ENCODE data around the gene SLC9A7. TPM values are rescaled to one million over a fixed set of nuclear protein-coding genes. Genes with fewer than 3 reads are reported as not detected.

Gene SLC9A7
- total RNA-seq, 1 donor from 2014 or later = 1.4 TPM

DNA sequence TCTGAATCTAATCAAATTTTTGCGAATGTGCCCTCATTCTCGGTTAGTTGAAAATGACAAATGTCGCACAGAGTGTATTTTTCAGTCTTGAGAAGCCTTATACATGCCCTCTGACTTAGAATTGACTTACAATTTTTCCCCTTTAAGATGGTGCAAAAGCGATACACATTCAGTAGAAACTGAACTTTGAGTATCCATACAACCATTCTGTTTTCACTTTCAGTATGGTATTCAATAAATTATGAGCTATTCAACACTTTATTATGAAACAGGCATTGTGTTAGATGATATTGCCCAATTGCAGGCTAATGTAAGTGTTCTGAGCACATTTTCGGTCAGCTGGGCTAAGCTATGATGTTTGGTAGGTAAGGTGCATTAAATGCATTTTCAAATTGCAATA lies 43.4 kb downstream of the SLC9A7 start:
- peaks cover 2% of the 10 kb centered on the region for H3K4me1 Mint-ChIP-seq (ENCODE audit: unreplicated experiment)
- no peaks in the 10 kb centered on the region for H3K36me3 Mint-ChIP-seq (ENCODE audit: unreplicated experiment)
- DNase-seq (ENCODE audit: extremely low spot score, unreplicated experiment) = no peak
- H3K4me3 Mint-ChIP-seq (ENCODE audit: unreplicated experiment) = no peak overlapping the region
- peaks cover 1% of the 10 kb centered on the region for H3K9me3 Mint-ChIP-seq (ENCODE audit: unreplicated experiment)
- no peaks in the 10 kb centered on the region for H3K27me3 Mint-ChIP-seq (ENCODE audit: unreplicated experiment)
- H3K27ac Mint-ChIP-seq (ENCODE audit: unreplicated experiment) = no peak overlapping the region
- TF ChIP-seq CTCF (IDR thresholded peaks at IDR 0.05) = no peak

DNA sequence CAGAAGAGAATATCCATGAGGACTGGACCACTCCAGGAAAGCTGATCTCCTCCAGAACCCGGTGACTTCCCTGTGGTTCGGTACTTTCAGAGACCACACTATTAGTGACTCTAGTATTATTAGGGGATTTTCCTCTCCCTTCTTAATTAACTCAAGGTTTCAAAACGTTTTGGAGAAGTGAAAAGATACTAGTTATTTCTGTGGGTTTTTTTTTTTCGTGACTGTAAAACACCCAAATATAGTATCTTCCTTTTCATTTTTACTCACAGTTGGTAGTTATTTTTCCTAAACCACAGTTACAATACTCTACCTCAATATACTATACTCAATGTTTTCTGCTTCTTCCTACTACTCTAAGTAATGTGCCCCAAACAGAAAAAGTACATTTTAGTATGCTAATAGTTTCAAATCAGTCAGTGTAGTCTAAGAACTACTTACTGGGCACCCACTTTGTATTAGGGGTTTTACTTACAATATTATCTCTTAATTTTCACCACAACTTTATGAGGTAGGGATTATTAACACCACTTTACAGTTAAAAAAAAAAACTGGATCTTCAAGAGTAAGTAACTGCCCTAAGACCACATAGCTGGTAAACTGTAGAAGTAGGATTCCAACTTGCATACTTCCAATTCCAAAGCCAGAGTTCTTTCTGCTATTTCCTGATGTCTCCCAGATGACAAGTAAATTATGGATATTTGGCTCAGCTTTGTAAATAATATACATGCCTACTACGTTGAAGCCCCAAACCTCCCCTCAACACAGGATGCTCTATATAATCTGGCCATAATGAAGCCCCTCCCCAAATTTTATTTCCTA lies 45.0 kb downstream of the SLC9A7 start:
- DNase-seq (ENCODE audit: extremely low spot score, unreplicated experiment) = no peak
- Mint-ChIP-seq H3K9me3 (ENCODE audit: unreplicated experiment) (peaks cover 4% of the 10 kb centered on the region), H3K4me1 (ENCODE audit: unreplicated experiment) (peaks cover 2% of the 10 kb centered on the region), H3K27ac (ENCODE audit: unreplicated experiment) (no peak overlapping the region), H3K4me3 (ENCODE audit: unreplicated experiment) (no peak overlapping the region), H3K27me3 (ENCODE audit: unreplicated experiment) (no peaks in the 10 kb centered on the region), H3K36me3 (ENCODE audit: unreplicated experiment) (no peaks in the 10 kb centered on the region)
- no peak for TF ChIP-seq CTCF (IDR thresholded peaks at IDR 0.05)

DNA sequence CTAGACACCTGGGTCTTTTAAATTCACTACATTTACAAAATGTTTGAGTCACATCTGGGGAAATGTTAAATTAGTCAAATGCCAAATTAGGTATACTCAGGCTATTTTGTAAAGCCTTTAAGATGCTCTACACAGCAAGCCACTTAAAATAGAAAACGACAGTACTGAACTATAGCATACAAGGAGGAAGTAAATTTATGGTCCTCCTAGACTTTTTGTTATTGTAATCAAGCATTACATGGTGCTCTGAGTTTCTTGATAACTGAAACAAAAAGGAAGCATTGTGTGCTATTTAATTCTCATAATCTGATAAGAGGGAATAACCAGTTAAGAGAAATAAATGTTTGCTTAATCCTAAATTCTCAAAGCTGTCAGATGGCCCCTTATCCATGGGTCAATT lies 46.2 kb downstream of the SLC9A7 start:
- Mint-ChIP-seq H3K9me3 (ENCODE audit: unreplicated experiment) (peaks cover 4% of the 10 kb centered on the region), H3K27ac (ENCODE audit: unreplicated experiment) (no peak overlapping the region), H3K36me3 (ENCODE audit: unreplicated experiment) (no peaks in the 10 kb centered on the region), H3K27me3 (ENCODE audit: unreplicated experiment) (peaks cover 2% of the 10 kb centered on the region), H3K4me3 (ENCODE audit: unreplicated experiment) (no peak overlapping the region), H3K4me1 (ENCODE audit: unreplicated experiment) (peaks cover 2% of the 10 kb centered on the region)
- no peak for TF ChIP-seq CTCF (IDR thresholded peaks at IDR 0.05)
- DNase-seq (ENCODE audit: extremely low spot score, unreplicated experiment) = no peak

GRCh38 chrX:46710927-46711623 lies 47.8 kb downstream of the SLC9A7 start:
- Mint-ChIP-seq H3K36me3 (ENCODE audit: unreplicated experiment) (no peaks in the 10 kb centered on the region), H3K9me3 (ENCODE audit: unreplicated experiment) (peaks cover 4% of the 10 kb centered on the region), H3K27me3 (ENCODE audit: unreplicated experiment) (peaks cover 8% of the 10 kb centered on the region), H3K4me1 (ENCODE audit: unreplicated experiment) (peaks cover 2% of the 10 kb centered on the region), H3K27ac (ENCODE audit: unreplicated experiment) (no peak overlapping the region), H3K4me3 (ENCODE audit: unreplicated experiment) (no peak overlapping the region)
- TF ChIP-seq CTCF (IDR thresholded peaks at IDR 0.05) = no peak
- DNase-seq (ENCODE audit: extremely low spot score, unreplicated experiment) = no peak

GRCh38 chrX:46710425-46710824 lies 48.5 kb downstream of the SLC9A7 start:
- no peak for DNase-seq (ENCODE audit: extremely low spot score, unreplicated experiment)
- no peak for TF ChIP-seq CTCF (IDR thresholded peaks at IDR 0.05)
- Mint-ChIP-seq H3K27me3 (ENCODE audit: unreplicated experiment) (peaks cover 8% of the 10 kb centered on the region), H3K4me3 (ENCODE audit: unreplicated experiment) (no peak overlapping the region), H3K36me3 (ENCODE audit: unreplicated experiment) (no peaks in the 10 kb centered on the region), H3K9me3 (ENCODE audit: unreplicated experiment) (peaks cover 4% of the 10 kb centered on the region), H3K4me1 (ENCODE audit: unreplicated experiment) (peaks cover 2% of the 10 kb centered on the region), H3K27ac (ENCODE audit: unreplicated experiment) (no peak overlapping the region)
